Heart right ventricle (tissue), 16 donors: ENCODE measurements around the gene KCNT1. TPM values are rescaled to one million over a fixed set of nuclear protein-coding genes. Genes with fewer than 3 reads are reported as not detected.

Source experiments
- ATAC-seq, 8 donors: fragments of 200-7000 bp; cut with Tn5 transposase; one replicate each; pipeline ENCODE4 v1.9.1; 2020; ENCODE audit warnings: mild to moderate bottlenecking in 8 of 8, moderate library complexity in 8 of 8, moderate number of reproducible peaks in 1 of 8
- DNase-seq, 2 donors: peaks; one replicate each; pipeline ENCODE4 v3.0.0-alpha.2; 2020
- H3K27ac ChIP-seq, 10 donors: fragments of 200-600 bp; sonication (generic) in 2 of 10; one replicate each; pipeline versions ENCODE4 v1.5.0 to v1.8.0; 2020 to 2022; ENCODE audit warnings: mild to moderate bottlenecking in 3 of 10
- H3K27me3 ChIP-seq, 7 donors: fragments of 200-600 bp; one replicate each; pipeline ENCODE4 v1.8.0; 2021 to 2022; ENCODE audit warnings: mild to moderate bottlenecking in 2 of 7
- H3K36me3 ChIP-seq, 9 donors: fragments of 200-600 bp; sonication (generic) in 1 of 9; one replicate each; pipeline versions ENCODE4 v1.5.0 to v1.8.0; 2020 to 2022; ENCODE audit warnings: mild to moderate bottlenecking in 2 of 9
- H3K4me1 ChIP-seq, 9 donors: fragments of 200-600 bp; sonication (generic) in 1 of 9; one replicate each; pipeline versions ENCODE4 v1.5.0 to v1.8.0; 2020 to 2022; ENCODE audit warnings: mild to moderate bottlenecking in 4 of 9
- H3K4me3 ChIP-seq, 10 donors: fragments of 200-600 bp; sonication (generic) in 2 of 10; one replicate each; pipeline versions ENCODE4 v1.5.0 to v1.8.0; 2020 to 2022; ENCODE audit warnings: mild to moderate bottlenecking in 7 of 10, moderate library complexity in 2 of 10
- H3K9me3 ChIP-seq, 11 donors: fragments of 200-600 bp in 10 of 11; sonication (generic) in 2 of 11; one replicate each; pipeline versions ENCODE4 v1.5.0 to v1.8.0; 2013 to 2022; ENCODE audit warnings: mild to moderate bottlenecking in 2 of 11, control low read depth in 1 of 11, moderate library complexity in 1 of 11
- WGBS, 2 donors: extraction: QIAGEN DNeasy Blood & Tissue Kit; methylation state at CpG; one replicate each; pipeline ENCODE4 v1.1.7; 2013; ENCODE audit warnings: inconsistent platforms in 1 of 2; 5-methylcytosine and 5-hydroxymethylcytosine counted together
- intact Hi-C, 10 donors: fragments of 100-400 bp; cut with DNase I; formaldehyde crosslinking; loops; one replicate each; pipeline versions ENCODE4 v1.11.1 to v1.14.2; 2022
- polyA plus RNA-seq, 2 donors: library from polyadenylated mRNA; stranded (reverse); fragments of 200-250 nt; gene quantifications; one replicate each; pipeline ENCODE4 v1.2.3, GENCODE V29; 2013
- total RNA-seq, 10 donors: library from RNA; stranded (reverse); fragmentation: NEBNext Ultra II Directional in 3 of 10; extraction: Animal tissue kit (Norgen Biotek cat#: 25700) in 3 of 10; gene quantifications; one replicate each; pipeline versions ENCODE4 v1.2.1 to v1.2.4, GENCODE V29; 2021 to 2023
- TF ChIP-seq, protein P1 (sequence below), 9 donors: fragments of 200-600 bp; sonication (generic) in 2 of 9; IDR thresholded peaks; one replicate each; pipeline versions ENCODE4 v1.5.0 to v1.8.0; 2021 to 2022; ENCODE audit warnings: antibody characterized with exemption in 9 of 9, mild to moderate bottlenecking in 5 of 9, moderate library complexity in 1 of 9
- donor health status: Arrhythmogenic right ventricular cardiomyopathy.
- donor health status: ischemic (EF 13 %, LVEDD 7.1; RV severe dilation, severe dysfunction).
- donor health status: healthy with polysubstance abuse.
- donor health status: DM: no; HTN: yes; CAD: no.
- donor health status: DM: no; HTN: no; CAD: no.
- donor health status: ischemic (EF 25% LVEDD 6.9; RV normal size, moderate dysfunction).
- donor health status: ischemic (EF 25% LVEDD 5.7; RV mildly dilated, moderate dysfunction).
- donor health status: healthy.
- donor health status: DM: yes; HTN: yes; CAD: no.
- donor health status: Ischemic cardiomyopathy.
- donor health status: ischemic (EF 35%, LVEDD 5.7; RV mildly dilated, moderate dysfunction).
- donor health status: nonischemic (EF 11% LVEDD 7.7; RV severe dilation, severe dysfunction).
- donor health status: DM: yes; HTN: yes; CAD: no.
- donor health status: PGD.
- donor health status: ischemic (EF 29% LVEDD 5.4; RV normal size, mild dysfunction).
- donor health status: nonischemic (EF 23%, LVEDD 6.1; RV moderate dilation, normal function).

Gene KCNT1
- total and polyA plus RNA-seq, 12 donors = 0.14 to 14.1 (median 4.2) TPM

DNA sequence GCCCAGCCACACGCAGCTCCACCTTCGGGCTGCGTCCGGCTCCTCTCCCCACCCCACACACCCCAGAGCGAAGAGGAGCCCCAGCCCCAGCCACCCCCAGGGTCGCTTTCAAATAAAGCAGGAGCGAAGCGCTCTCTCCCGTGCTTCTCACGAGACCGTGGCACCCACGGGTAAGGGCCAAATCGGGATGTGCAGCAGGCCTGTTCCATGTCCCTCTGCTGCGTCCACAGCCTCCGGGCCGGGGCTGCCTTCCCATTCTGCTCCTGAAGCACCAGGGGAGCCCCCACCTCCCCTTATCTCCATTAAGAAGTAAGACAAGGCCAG is 59.8 kb downstream of the KCNT1 start:
- TF ChIP-seq, protein P1, sequence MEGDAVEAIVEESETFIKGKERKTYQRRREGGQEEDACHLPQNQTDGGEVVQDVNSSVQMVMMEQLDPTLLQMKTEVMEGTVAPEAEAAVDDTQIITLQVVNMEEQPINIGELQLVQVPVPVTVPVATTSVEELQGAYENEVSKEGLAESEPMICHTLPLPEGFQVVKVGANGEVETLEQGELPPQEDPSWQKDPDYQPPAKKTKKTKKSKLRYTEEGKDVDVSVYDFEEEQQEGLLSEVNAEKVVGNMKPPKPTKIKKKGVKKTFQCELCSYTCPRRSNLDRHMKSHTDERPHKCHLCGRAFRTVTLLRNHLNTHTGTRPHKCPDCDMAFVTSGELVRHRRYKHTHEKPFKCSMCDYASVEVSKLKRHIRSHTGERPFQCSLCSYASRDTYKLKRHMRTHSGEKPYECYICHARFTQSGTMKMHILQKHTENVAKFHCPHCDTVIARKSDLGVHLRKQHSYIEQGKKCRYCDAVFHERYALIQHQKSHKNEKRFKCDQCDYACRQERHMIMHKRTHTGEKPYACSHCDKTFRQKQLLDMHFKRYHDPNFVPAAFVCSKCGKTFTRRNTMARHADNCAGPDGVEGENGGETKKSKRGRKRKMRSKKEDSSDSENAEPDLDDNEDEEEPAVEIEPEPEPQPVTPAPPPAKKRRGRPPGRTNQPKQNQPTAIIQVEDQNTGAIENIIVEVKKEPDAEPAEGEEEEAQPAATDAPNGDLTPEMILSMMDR (IDR thresholded peaks at IDR 0.05) = no peak
- Histone ChIP-seq H3K4me3 (no peak overlapping the region), H3K4me1 (no peaks in the 10 kb centered on the region), H3K36me3 (no peaks in the 10 kb centered on the region), H3K9me3 (peaks cover 0 to 20% (median 6%) of the 10 kb centered on the region in 11 donors), H3K27me3 (no peaks in the 10 kb centered on the region), H3K27ac (no peak overlapping the region)
- ATAC-seq = no peak
- intact Hi-C loops = no loop called here
- no peak for DNase-seq
- 84 to 88% methylated on average over 16 of the region's 16 CpGs for WGBS, 2 donors

DNA sequence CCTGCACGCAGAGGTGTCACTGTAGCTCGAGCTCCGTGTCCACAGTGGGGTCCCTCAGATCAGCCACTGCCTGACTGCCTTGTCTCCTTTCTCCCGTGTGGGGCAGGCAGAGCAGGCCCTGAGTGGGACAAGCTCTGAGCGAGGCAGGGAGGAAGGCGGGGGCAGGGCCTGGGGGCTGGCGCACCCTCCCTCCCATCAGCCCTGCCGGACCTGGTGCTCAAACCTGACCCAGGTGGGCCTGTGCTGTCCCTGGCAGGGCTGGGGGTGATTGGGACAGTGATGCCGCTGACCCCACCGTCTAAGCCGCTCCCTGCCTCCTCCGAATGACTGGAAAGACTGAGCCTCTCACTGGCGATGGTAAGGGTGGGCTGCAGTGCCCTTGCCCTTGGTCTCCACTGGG is 60.9 kb downstream of the KCNT1 start:
- no peak for DNase-seq
- Histone ChIP-seq H3K9me3 (peaks cover 0 to 24% (median 6%) of the 10 kb centered on the region in 11 donors), H3K27me3 (no peaks in the 10 kb centered on the region), H3K36me3 (no peaks in the 10 kb centered on the region), H3K27ac (no peak overlapping the region), H3K4me1 (no peaks in the 10 kb centered on the region), H3K4me3 (no peak overlapping the region)
- WGBS, 2 donors = 80 to 86% methylated on average over 13 of the region's 13 CpGs
- intact Hi-C loops = no loop called here
- no peak for ATAC-seq
- TF ChIP-seq, protein P1 (IDR thresholded peaks at IDR 0.05) = no peak

DNA sequence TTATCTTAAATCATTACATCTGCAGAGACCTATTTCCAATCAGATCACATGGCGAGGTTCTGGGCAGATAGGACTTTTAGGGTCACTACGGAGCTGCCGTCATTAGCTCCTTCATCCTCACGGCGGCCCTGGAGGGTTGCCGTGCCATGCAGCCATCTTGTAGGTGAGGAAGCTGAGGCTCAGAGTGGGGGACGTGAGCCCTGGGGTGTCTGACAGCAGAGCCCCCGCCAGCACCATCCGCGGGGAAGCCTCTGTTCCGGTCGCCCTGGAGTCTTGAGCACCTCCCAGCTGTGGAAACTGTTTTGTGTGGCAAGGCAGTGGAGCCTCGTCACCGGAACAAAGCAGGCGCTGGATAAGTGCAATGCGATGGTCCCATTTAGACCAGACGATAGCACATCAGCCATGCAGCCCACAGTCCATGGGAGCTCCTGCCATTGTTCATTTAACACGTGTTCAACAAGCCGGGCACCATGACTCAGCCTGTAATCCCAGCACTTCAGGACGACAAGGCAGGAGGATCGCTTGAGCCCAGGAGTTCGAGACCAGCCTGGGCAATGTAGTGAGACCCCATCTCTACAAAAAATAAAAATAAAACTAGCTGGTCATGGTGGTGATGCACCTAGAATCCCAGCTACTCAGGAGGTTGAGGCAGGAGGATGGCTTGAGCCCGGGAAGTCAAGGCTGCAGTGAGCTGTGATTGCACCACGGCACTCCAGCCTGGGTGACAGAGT is 61.9 kb downstream of the KCNT1 start:
- no peak for DNase-seq
- TF ChIP-seq, protein P1 (IDR thresholded peaks at IDR 0.05) = no peak

DNA sequence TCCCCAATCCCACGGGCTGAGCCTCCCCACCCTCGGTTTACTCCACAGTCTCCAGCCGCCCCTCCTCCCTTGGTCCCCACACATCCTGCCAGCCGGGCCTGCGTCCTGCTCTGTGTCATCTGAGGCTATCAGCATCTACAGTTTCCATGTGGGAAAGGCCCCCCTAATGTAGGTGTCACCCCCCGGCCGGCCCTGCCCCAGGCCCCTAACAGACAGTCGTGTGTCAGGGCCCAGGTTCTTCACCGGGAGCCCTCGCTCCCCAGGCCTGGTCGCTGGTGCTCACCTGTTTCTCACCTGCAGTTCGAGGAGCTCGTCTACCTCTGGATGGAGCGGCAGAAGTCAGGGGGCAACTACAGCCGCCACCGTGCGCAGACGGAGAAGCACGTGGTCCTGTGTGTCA is 62.7 kb downstream of the KCNT1 start:
- Histone ChIP-seq H3K27ac (no peak overlapping the region), H3K27me3 (no peaks in the 10 kb centered on the region), H3K4me3 (no peak overlapping the region), H3K36me3 (no peaks in the 10 kb centered on the region), H3K9me3 (peaks cover 0 to 24% (median 6%) of the 10 kb centered on the region in 11 donors), H3K4me1 (no peaks in the 10 kb centered on the region)
- intact Hi-C loops = no loop called here
- ATAC-seq = no peak
- TF ChIP-seq, protein P1 (IDR thresholded peaks at IDR 0.05) = no peak
- 88% methylated on average over 19 of the region's 19 CpGs for WGBS, 2 donors
- DNase-seq = no peak

More for the DNA sequence above, 61.9 kb downstream of the KCNT1 start:
- H3K9me3 ChIP-seq = peaks cover 0 to 24% (median 6%) of the 10 kb centered on the region in 11 donors
- no peaks in the 10 kb centered on the region for H3K27me3 ChIP-seq
- 81 to 90% methylated on average over 24 of the region's 24 CpGs for WGBS, 2 donors
- intact Hi-C loops = no loop called here
- no peak overlapping the region for H3K27ac ChIP-seq
- H3K4me1 ChIP-seq = no peaks in the 10 kb centered on the region
- no peak for ATAC-seq
- no peaks in the 10 kb centered on the region for H3K36me3 ChIP-seq
- H3K4me3 ChIP-seq = no peak overlapping the region
